GM18517 (cell line): ENCODE data around the gene LYST.
"Not testable (repeated sequence)": the region's sequence is repeated elsewhere in the genome, so short reads cannot be mapped to it uniquely, and the experiment has no call there.

Experiments
- ATAC-seq: cut with Tn5 transposase; IDR thresholded peaks from one replicate; pipeline ENCODE4 v1.9.1; 2021; ENCODE audit warnings: mild to moderate bottlenecking, moderate library complexity; ENCODE audit not compliant: unreplicated experiment

LYST gene

DNA sequence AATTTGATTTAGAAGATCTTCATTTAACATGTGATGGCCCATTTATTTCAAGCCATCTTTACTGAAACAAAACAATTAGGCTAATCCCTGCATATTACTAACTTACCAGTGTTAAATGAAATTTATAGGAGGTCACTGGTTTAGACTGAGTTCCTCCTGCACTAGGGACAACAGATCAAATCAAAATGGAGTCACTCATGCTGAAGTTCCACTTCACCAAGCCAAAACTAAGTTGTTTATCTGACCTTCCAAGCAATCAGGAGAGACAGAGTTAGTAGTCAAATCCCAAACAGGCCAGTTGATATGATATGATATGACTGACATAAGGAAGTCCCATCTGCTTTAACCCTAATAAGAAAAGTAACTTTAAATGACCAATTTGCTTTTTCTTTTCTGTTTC lies 4.8 kb downstream of the LYST start:
- ATAC-seq = no peak

DNA sequence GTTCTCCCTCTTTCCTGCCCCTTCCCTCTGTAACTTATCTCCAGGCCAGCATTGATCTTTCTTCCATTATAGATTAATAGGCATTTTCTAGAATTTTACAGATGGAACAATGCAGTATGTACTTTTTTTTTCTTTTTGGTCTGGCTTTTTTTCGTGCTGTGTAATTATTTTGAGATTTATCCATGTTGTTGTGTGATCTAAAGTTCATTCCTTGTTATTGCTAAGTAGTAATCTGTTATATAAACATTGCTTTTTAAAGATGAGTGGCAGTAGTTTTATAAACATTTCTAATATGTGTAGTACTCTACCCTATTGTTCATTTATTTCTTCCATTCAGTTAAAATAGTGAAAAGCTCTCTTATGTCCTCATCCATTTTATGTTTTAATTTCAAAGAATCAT lies 5.9 kb downstream of the LYST start:
- ATAC-seq = no peak

DNA sequence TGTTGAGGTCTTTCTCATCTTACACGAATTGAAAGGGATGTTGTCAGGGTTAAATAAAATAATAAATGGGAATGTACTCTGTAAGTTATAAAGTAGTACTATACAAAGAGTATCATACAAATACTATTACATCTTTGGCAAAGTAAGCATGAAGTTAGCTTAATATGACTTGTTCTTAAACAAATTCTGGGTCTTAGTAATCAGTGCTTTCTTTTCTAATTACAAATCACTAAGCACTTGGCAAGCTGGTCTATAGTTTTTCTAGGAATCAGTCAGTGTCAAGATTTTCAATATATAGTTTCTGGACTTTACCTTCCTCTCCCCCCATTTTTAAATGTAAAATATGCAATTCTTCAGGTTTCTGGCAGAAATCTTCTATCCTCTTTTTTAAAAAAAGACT lies 6.9 kb downstream of the LYST start:
- ATAC-seq = no peak

DNA sequence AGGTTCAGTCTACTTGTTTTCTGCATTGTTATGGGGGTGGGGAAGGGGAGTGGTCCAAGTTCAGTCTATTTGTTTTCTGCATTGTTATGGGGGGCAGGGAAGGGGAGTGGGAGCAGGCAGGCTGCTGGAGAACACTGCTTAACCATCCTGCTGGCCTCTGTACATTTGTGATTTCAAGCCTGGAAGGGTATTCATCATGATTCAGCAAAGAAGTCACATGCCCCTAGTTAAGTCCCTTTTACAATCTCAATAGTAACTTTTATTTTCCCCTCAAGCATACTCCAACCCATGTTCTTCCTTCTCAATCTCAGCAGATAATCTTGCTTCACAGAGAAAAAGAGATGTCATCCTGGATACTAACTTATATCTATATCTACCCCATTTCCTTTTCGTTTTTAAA lies 7.9 kb downstream of the LYST start:
- no peak for ATAC-seq

DNA sequence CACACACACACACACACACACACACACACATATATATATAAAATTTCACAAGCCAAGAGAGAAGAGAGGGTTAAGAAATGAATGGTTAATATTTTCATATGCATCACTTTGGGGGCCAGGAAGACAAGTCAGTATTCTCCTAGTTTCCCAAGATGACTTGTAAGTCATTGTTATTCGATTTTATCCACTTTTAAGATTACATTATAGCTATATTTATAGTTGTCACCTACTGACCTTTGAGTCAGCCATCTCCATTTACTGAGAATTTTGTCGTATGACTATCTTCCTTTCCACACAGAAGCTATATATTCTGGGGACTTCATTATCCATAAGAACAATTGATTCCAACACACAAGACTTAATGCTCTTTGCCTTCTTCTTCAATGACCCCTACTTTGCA lies 8.9 kb downstream of the LYST start:
- ATAC-seq = no peak

DNA sequence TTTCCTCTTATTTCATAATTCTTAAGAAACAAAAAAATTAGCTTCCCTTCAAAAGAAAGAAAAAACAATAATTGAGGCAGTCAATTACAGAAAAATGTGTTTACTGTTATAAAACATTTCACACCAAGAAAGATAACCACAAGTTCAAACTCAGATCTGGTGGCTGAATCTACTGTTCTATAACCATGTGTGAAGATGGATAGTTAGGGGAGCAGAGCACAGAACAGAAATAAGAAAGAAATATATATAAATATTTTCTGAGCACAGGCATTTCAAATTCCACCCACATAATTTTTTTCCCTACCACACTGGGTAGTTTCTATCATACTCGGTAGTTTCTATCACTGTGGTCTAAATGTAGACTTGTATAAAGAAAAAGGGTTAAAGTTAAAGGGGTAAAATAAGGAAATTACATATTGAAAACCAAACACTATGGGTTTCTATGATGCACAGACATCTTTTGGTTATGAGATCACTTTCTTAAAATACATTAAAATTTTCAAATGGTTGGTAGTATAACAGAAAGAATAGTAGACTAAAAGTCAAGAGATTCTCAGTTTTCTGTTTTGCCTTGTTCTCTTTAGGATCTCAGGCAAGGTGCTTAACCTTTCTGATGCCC lies 10.8 kb downstream of the LYST start:
- peak; percentile 50 for ATAC-seq

DNA sequence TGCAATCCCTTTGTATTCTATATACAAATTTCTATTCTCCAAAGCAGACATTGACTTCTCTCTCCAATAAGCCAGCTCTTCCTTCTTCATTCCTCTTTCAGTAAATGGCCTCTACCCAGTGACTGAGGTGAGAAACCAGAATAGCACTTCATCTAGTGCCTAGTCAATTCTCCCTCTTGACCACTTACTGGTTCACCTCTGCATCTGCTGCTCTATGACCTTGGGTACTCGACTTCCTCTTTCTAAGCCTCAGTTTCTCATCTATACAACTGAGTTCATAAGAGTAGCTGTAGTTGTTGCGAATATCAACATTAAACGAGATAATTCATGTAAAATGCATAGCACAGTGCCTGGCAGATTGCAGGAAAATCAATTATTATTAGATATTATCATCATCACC lies 12.4 kb downstream of the LYST start:
- no peak for ATAC-seq

DNA sequence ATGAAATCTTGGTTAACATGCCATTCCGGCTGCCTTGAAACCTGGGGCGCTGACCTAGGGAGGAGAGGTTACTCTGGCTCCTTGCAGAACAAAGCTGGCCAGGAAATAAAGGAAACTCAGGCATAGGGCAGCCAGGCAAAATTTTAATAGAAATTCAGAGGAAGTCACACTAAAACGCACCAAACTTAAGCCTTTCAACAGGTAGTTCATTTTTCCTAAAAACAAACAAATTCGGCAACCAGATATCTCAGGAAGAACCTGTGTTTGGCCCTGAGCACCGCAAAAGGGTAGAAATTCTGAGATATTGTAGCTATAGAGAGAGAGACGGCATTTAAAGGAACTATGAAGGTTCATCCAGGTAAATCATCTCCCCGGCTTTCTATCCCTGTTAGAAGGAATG lies 13.1 kb downstream of the LYST start:
- ATAC-seq = no peak

DNA sequence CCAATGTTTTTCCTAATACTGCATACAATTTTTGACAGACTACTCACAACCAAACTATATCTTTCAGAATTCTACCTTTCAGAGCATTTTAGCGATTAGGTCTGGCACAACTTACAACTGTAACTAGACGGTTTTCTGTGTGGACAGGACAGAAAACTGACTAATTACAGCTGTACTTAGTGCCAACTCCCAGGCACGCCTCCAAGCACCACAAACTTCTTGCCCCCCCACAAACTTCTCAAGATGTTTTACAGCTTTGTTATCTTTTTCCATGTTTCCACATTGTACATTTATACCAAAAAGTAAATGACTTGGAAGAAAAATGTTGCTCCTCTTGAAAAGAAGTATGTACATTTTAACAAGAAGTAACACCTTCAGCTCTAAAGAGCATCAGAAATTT lies 13.8 kb downstream of the LYST start:
- ATAC-seq = no peak

DNA sequence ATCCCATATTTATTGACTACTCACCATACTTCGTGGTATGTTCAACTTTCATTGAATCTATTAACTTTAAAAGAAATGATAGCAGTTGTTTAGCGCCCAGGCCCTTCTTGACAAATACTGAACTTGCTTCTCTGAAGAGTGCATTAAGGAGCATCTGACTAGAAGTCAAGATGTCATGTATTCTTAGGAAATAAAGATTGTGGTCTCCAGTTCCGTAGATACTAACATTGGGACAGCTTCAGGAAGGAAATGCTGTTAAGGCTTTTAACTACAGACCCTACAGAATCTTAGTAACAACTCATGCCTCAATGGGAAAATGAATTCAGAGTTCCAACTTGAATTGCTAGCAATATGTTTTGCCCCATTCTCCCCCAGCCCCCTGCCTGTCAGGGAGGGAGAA lies 14.8 kb downstream of the LYST start:
- ATAC-seq = no peak

DNA sequence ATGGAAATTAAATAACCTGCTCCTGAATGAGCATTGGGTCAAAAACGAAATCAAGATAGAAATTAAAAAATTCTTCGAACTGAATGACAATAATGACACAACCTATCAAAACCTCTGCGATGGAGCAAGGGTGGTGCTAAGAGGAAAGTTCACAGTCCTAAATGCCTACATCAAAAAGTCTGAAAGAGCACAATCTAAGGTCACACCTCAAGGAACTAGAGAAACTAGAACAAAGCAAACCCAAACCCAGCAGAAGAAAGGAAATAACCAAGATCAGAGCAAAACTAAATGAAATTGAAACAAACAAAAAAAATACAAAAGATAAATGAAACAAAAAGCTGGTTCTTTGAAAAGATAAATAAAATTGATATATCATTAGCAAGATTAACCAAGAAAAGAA lies 18.5 kb downstream of the LYST start:
- ATAC-seq = not testable (repeated sequence)

DNA sequence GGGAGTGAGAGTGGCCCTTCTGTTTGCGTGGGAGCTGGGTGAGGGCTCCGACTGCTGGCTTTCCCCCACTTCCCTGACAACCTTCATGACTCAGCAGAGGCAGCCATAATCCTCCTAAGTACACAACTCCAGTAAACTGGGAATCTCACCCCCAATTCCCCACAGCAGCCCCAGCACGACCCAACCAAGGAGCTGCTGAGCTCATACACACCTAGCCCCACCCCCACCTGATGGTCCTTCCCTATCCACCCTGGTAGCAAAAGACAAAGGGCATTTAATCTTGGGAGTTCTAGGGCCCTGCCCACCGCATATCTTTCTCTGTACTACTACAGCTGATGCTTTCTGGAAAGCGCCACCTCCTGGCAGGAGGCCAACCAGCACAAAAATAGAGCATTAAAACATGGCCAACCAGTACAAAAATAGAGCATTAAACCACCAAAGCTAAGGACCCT lies 21.0 kb downstream of the LYST start:
- not testable (repeated sequence) for ATAC-seq

DNA sequence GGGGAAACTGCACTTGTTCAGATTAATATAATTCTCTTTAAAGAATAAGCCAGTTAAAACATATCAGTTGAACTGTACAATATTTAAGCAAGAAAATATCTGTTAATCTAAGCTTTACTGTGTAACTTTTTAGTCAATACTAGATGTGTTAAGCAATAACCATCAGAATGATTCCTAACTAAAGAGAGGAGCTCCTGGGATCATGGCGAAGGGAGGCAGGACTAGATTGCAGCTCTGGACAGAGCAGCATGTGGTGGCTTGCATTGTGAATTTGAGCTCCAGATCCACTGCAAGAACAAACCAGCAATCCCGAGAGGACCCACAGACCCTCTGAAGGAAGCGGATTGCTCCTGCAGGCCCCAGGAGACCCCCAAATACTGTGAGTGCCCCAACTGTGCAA lies 21.9 kb downstream of the LYST start:
- ATAC-seq = no peak

DNA sequence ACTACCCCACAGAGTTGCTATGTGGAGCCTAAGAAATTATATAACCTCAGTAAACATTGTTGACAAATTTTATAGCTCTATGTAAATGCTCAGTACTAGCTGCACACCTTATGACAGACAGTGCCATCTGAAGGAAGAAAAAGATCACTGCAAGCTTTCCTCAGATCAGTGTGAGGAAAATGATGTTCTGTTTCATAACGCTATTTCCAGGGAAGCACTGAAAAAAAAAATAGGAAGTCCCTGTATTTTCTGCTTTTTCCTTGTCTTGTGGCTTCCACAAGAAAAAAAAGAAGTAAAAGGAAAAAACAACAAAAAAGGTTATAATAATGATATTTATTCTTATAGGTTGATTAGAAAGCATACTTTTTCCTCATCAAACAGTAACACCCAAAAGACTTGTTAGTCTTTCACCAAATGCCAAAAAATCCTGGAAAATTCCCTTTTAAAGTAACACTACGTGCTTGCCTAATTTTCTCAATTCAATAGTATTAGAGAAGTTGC lies 23.2 kb downstream of the LYST start:
- ATAC-seq = peak; percentile 67

DNA sequence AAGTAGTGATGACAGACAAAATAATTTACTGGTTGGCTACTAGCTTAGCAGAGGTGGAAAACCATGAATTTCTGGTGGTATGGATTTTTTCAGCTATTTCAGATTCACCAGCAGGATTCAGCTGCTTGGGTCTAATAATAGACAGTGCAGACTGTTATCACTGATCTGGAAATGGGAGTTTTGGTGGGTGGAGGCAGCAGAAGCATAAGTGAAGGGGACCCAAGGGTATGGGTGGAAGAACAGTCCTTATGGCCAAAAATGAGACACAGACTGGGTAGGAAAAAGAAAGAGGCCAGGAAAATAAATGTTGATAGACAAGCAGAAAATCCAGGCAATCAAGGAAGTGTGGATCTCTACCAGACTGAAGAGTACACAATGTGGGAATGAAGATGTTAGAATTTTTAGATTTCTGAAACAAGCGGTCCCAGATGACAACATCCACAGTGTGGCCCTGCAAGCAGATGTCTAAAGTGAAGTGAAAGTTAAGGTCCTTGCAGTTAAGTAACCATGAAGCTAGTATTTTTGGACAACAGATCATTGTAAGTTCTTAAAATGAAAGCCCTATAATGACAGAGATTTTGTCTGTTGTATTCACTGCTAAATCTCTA lies 24.7 kb downstream of the LYST start:
- peak; percentile 68 for ATAC-seq

DNA sequence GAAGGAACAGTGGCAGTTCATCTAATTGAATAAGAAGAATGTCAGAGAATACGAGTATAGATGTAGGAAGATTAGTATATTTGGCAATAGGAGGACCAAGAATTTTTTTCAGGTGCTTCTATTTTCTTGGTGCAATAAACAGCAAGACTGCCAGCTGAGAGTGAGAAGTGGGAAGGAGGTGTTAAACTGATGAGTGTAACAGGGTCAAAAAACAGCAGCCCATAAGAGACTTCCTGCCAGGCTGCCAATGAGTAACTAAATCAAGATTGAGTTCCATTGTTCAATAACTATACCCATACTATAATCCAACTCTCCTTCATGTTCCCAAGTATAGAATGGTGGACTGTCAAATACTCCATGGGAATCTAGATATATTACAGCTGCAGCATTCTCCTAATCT lies 28.7 kb downstream of the LYST start:
- ATAC-seq = no peak

DNA sequence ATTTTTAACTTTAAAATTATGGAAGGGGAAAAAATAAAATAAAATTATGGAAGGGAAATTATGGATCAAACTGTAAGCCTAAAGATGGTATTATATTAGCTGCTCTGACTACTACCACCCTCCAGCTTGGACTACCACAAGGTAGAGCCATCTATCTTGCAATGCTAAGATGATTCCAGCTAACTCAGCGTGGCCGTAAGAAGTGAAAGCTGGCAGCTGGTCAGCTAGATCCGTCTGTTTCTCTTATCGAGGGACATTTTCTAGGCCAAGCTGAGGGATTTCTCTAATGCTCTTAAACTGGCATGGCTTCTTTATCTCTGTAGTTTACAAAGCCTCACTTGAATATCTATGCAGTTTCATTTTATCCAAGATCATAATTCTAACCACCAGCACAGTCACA lies 31.5 kb downstream of the LYST start:
- ATAC-seq = no peak

DNA sequence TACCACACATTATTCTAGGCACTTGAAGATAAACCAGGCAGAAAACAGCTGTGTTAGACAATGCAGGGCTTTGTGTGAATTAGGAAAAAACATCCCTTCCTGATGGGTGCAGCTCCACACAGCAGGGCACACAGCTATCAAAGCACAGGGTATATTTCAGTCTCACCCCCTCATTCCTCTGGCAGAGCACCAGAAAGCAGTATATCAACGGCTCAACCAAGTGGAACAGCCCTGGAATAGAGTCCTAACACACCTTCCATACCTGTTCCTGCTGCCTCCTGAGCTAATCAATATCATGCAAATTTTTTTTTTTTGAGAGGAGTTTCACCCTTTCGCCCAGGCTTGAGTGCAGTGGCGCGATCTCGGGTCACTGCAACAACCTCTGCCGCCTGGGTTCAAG lies 32.1 kb downstream of the LYST start:
- no peak for ATAC-seq

DNA sequence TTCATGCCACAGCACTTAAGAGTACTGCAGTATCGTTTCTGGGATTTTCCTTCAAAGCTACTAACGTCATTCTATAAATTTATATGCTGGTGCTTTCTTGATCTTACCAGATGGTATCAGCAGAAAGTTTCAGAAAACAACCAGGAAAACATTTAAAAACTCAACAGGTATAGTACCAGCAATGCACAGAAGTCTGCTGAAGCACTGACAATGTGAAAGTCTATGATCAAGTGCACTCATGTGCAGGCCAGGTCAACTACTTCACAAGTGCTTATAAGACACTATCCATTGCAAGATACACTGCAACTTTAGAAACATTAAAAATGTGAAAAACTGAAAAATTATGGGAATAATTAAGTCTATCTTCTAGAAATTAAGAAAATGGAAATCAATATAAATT lies 34.7 kb downstream of the LYST start:
- no peak for ATAC-seq

DNA sequence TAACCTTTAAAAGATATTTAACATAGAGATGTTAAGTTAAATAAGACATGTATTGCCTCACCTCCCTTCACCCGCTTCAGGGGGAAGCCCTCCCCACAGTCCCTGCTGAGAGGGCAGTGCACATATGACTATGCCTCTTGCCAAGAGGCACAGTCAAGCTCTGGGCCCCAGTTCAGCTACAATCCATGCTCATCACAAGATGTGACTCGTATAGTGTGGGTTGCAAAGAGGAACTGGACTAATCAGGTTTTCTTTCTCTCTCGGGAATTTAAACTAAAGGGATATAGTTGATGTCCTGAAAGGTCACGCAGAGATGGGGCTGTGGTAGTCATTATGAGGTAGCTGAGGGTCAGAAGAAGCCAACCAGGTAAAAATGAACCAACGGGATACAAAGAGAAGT lies 35.6 kb downstream of the LYST start:
- peak; percentile 90 for ATAC-seq

DNA sequence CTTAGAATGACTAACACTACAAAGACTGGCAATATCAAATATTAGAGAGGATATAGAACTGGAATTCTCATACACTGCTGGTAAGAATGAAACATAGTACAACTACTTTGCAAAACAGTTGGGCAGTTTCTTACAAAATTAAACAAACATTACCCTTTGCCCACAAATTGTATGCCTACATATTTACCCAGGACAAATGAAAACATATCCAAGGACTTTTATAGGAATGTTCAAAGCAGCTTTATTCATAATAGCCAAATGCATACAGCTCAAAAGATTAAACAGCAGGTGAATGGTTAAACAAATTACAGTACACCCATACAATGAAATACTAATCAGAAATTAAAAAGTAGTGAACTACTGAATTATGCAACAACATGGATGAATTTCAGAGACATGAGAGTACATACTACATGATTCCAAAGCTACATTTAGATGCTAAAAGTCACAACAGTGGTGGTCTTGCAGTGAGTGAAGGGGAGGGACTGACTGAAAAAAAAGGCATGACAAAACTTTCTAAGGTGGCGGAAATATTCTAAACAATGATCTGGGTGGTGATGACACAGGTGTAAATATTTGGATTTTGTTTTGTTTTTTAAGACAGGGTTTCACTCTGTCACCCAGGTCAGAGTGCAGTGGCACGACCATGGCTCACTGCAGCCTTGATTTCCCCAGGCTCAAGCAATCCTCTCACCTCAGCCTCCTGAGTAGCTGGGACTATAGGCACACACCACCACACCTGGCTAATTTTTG lies 40.4 kb downstream of the LYST start:
- ATAC-seq = no peak

DNA sequence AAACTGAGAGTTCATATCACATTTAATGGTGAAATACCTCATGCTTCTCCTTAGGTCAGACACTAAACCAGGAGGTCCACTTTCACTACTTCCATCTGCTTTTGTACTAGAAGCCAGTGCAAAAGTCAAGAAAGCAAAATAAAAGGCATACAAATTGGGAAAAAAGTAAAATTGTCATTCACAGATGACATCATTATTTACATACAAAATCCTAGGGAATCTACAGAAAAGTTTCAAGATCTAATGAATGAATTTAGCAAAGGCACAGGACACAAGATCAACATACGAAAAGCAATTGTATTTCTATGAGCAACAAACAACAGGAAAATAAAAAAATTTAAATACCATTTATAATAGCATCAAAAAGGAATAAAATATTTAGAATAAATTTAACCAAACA lies 41.5 kb downstream of the LYST start:
- no peak for ATAC-seq
